PFSK-1 (cell line): ENCODE data around the gene ZNF541.

Source experiments
- FOXP2 ChIP-seq: optimal IDR thresholded peaks from 2 replicates; pipeline ENCODE3; 2011; ENCODE audit warnings: borderline replicate concordance, control low read depth, inconsistent platforms; ENCODE audit not compliant: insufficient read depth; ENCODE audit errors: extremely low read length, extremely low read depth
- POLR2AphosphoS5 ChIP-seq: IDR thresholded peaks from 2 replicates; pipeline ENCODE4 v1.6.1; 2012; ENCODE audit warnings: low read depth, mild to moderate bottlenecking, control low read depth, low read length, moderate library complexity
- REST ChIP-seq, 2 experiments: IDR thresholded peaks; 2 replicates each; pipeline versions ENCODE4 v1.6.1 to v1.8.0; 2011 to 2012; ENCODE audit warnings: low read depth in 2 of 2, low read length in 2 of 2, control low read depth in 1 of 2, inconsistent platforms in 1 of 2, mild to moderate bottlenecking in 1 of 2, moderate library complexity in 1 of 2; ENCODE audit not compliant: insufficient read depth in 1 of 2
- SIN3A ChIP-seq: IDR thresholded peaks from 2 replicates; pipeline ENCODE4 v1.6.1; 2012; ENCODE audit warnings: mild to moderate bottlenecking, low read length, moderate library complexity, borderline replicate concordance; ENCODE audit not compliant: insufficient read depth
- TAF1 ChIP-seq: IDR thresholded peaks from 2 replicates; pipeline ENCODE4 v1.6.1; 2012; ENCODE audit warnings: low read length, control low read depth, borderline replicate concordance; ENCODE audit not compliant: insufficient read depth

ZNF541 gene

GRCh38 chr19:47545061-47545948 is 27.6 kb downstream of the ZNF541 start:
- TF ChIP-seq SIN3A, result no peak
- no peak for TF ChIP-seq REST (IDR thresholded peaks at IDR 0.05; ENCODE audit: insufficient read depth in 1 of 2, low read depth in 2 of 2, low read length in 2 of 2)
- TF ChIP-seq POLR2AphosphoS5, result no peak
- TF ChIP-seq FOXP2, result no peak
- no peak for TF ChIP-seq TAF1

GRCh38 chr19:47544476-47544875 is 28.5 kb downstream of the ZNF541 start:
- TF ChIP-seq REST (IDR thresholded peaks at IDR 0.05; ENCODE audit: insufficient read depth in 1 of 2, low read depth in 2 of 2, low read length in 2 of 2) (no peak), POLR2AphosphoS5 (no peak), SIN3A (no peak), FOXP2 (no peak), TAF1 (no peak)

GRCh38 chr19:47544075-47544474 is 28.9 kb downstream of the ZNF541 start:
- no peak for TF ChIP-seq POLR2AphosphoS5
- TF ChIP-seq SIN3A, result no peak
- no peak for TF ChIP-seq REST (IDR thresholded peaks at IDR 0.05; ENCODE audit: insufficient read depth in 1 of 2, low read depth in 2 of 2, low read length in 2 of 2)
- no peak for TF ChIP-seq FOXP2
- no peak for TF ChIP-seq TAF1

- TF ChIP-seq REST (IDR thresholded peaks at IDR 0.05; ENCODE audit: insufficient read depth in 1 of 2, low read depth in 2 of 2, low read length in 2 of 2) (no peak), SIN3A (no peak), FOXP2 (no peak), TAF1 (no peak), POLR2AphosphoS5 (no peak)
Measured at GRCh38 chr19:47542030-47542475, 30.9 kb downstream of the ZNF541 start.

GRCh38 chr19:47541518-47541917 is 31.4 kb downstream of the ZNF541 start:
- no peak for TF ChIP-seq FOXP2
- no peak for TF ChIP-seq TAF1
